Right lobe of liver (tissue), 6 donors: ENCODE measurements around the gene INS. TPM values are rescaled to one million over a fixed set of nuclear protein-coding genes. Genes with fewer than 3 reads are reported as not detected.

Experiments used
- ATAC-seq, 4 donors: fragments of 200-7000 bp; cut with Tn5 transposase; one replicate each; pipeline ENCODE4 v1.9.1; 2020; ENCODE audit warnings: mild to moderate bottlenecking in 4 of 4, moderate library complexity in 4 of 4
- DNase-seq, 3 donors: peaks; one replicate each; pipeline ENCODE4 v3.0.0-alpha.2; 2020
- H3K27ac ChIP-seq, 3 donors: fragments of 200-600 bp; one replicate each; pipeline ENCODE4 v1.8.0; 2022
- H3K27me3 ChIP-seq, 2 donors: fragments of 200-600 bp; one replicate each; pipeline ENCODE4 v1.8.0; 2022
- H3K36me3 ChIP-seq, 4 donors: fragments of 200-600 bp; sonication (generic) in 1 of 4; one replicate each; pipeline versions ENCODE4 v1.5.1 to v1.8.0; 2017 to 2022; ENCODE audit warnings: control low read depth in 1 of 4
- H3K4me1 ChIP-seq, 4 donors: fragments of 200-600 bp; sonication (generic) in 1 of 4; one replicate each; pipeline versions ENCODE4 v1.5.1 to v1.8.0; 2017 to 2022; ENCODE audit warnings: control low read depth in 1 of 4
- H3K4me3 ChIP-seq, 3 donors: fragments of 200-600 bp; one replicate each; pipeline ENCODE4 v1.8.0; 2022
- H3K9me3 ChIP-seq, 4 donors: fragments of 200-600 bp; sonication (generic) in 1 of 4; one replicate each; pipeline versions ENCODE4 v1.5.1 to v1.8.0; 2017 to 2022; ENCODE audit warnings: control low read depth in 1 of 4
- POLR2A ChIP-seq: fragments of 450-650 bp; IDR thresholded peaks from one replicate; pipeline ENCODE4 v1.6.1; 2017; ENCODE audit warnings: antibody characterized with exemption, mild to moderate bottlenecking
- WGBS: methylation state at CpG from one replicate; pipeline ENCODE4 v1.1.6; 2018; ENCODE audit warnings: low coverage, low lambda C conversion rate; ENCODE audit not compliant: insufficient coverage; ENCODE audit errors: missing lambda C conversion rate; 5-methylcytosine and 5-hydroxymethylcytosine counted together
- intact Hi-C, 2 donors: fragments of 100-400 bp; cut with DNase I; formaldehyde crosslinking; loops; one replicate each; pipeline versions ENCODE4 v1.11.2 to v1.14.1; 2022
- total RNA-seq, 6 experiments: library from RNA; depleted of rRNA in 2 of 6; stranded (reverse); fragments of >200 nt in 2 of 6; fragmentation: NEBNext Ultra II Directional in 3 of 6; extraction: Animal tissue kit (Norgen Biotek cat#: 25700) in 3 of 6; gene quantifications; one replicate each; pipeline versions ENCODE4 v1.1.0 to v1.2.4, GENCODE V29; 2016 to 2023
- TF ChIP-seq, protein P1 (sequence below), 4 donors: fragments of 200-600 bp in 3 of 4; fragments of 450-650 bp in 1 of 4; IDR thresholded peaks; one replicate each; pipeline versions ENCODE4 v1.5.1 to v1.8.0; 2016 to 2022; ENCODE audit warnings: antibody characterized with exemption in 4 of 4, mild to moderate bottlenecking in 2 of 4
- donor health status: DM: no; HTN: yes; CAD: no.
- donor health status: DM: no; HTN: no; CAD: no.
- donor health status: DM: no; HTN: no; CAD: no.
- donor health status: DM: no; HTN: yes; CAD: no.
- donor health status: DM: no; HTN: yes; CAD: no.

The INS gene
- total RNA-seq, 6 experiments from 2014 or later: not detected

DNA sequence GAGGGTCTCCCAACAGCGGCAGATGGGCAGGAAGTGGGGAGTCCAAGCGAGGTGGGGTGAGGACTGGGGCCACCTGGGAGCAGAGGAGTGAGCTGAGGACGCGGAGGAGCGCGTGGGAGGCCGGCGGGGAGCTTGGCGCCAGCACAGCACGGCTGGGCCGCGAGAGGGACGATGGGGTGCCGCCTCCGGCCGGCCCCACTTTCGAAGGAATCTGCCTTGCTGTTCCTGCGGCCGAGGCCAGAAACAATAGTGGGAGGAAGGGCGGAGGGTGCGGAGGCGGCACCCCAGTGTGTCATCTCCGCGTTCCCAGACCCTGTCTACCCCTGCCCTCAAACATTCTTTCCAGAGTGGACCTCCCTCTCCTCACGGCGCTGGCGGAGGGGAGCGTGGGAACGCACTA lies 5.5 kb downstream of the INS start:
- TF ChIP-seq, protein P1, sequence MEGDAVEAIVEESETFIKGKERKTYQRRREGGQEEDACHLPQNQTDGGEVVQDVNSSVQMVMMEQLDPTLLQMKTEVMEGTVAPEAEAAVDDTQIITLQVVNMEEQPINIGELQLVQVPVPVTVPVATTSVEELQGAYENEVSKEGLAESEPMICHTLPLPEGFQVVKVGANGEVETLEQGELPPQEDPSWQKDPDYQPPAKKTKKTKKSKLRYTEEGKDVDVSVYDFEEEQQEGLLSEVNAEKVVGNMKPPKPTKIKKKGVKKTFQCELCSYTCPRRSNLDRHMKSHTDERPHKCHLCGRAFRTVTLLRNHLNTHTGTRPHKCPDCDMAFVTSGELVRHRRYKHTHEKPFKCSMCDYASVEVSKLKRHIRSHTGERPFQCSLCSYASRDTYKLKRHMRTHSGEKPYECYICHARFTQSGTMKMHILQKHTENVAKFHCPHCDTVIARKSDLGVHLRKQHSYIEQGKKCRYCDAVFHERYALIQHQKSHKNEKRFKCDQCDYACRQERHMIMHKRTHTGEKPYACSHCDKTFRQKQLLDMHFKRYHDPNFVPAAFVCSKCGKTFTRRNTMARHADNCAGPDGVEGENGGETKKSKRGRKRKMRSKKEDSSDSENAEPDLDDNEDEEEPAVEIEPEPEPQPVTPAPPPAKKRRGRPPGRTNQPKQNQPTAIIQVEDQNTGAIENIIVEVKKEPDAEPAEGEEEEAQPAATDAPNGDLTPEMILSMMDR (IDR thresholded peaks at IDR 0.05): no peak
- TF ChIP-seq POLR2A: no peak
- Histone ChIP-seq H3K4me3 (peak overlapping the region; percentile 44 to 94 (median 74)), H3K4me1 (peaks cover 0 to 63% (median 25%) of the 10 kb centered on the region in 4 donors), H3K27me3 (no peaks in the 10 kb centered on the region), H3K36me3 (no peaks in the 10 kb centered on the region), H3K9me3 (no peaks in the 10 kb centered on the region), H3K27ac (peak overlapping the region in 2 of 3 donors; percentile 79 to 90)
- 15% methylated on average over 9 of the region's 29 CpGs for WGBS
- DNase-seq: no peak
- intact Hi-C loops: loop anchor here in 1 of 2 donors (10.0 kb wide), 1 partner anchor 321 kb away; the partner anchor contains the start of genes SYT8 and TNNI2
- ATAC-seq: no peak

DNA sequence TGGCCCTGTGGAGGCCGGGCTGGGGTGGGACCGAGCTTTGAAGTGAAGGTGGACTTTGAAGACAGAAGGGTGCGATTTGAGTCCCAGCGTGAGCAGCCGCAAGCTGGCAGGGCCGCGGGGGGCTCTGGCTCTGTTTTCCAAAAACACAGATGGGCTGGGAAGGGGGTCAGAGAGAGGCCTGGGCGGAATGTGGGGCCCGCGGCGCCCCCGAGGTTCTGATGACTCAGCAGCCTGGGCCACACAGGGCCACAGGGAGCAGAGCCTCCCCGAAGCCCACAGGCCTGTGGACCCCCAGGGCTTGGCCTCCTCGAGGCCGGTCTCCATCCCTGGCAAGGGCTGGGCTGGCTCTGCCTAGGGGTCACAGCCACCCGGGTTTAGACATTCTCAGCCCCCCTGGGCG lies 6.1 kb downstream of the INS start:
- ATAC-seq: no peak
- H3K4me3 ChIP-seq: peak overlapping the region in 2 of 3 donors; percentile 74 to 94
- peak overlapping the region in 2 of 3 donors; percentile 79 to 90 for H3K27ac ChIP-seq
- 90% methylated on average over 2 of the region's 17 CpGs for WGBS
- no peaks in the 10 kb centered on the region for H3K36me3 ChIP-seq
- H3K9me3 ChIP-seq: no peaks in the 10 kb centered on the region
- DNase-seq: no peak
- H3K4me1 ChIP-seq: peaks cover 0 to 69% (median 24%) of the 10 kb centered on the region in 4 donors
- TF ChIP-seq, protein P1 (IDR thresholded peaks at IDR 0.05): no peak
- TF ChIP-seq POLR2A: no peak
- no peaks in the 10 kb centered on the region for H3K27me3 ChIP-seq
- intact Hi-C loops: loop anchor here in 1 of 2 donors (10.0 kb wide), 1 partner anchor 320 kb away; the partner anchor contains the start of genes SYT8 and TNNI2

DNA sequence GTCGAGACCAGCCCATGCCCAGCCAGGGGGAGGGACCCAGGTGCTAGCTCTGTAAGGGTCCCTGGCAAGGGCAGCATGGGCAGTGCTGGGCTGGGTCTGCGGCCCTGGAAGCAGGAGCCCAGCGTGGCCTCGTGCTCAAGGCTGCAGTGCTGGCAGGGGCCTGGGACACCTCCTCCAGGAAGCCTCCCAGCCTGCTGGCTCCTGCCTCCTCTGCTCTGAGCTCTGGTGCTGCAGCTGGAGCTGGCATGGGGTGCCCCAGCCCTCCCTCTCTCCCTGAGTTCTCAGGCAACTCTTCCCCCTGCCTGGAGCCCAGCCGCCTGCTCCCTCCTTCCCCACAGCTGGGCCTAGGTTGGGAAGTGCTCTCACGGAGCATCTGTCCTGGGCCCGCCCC lies 6.8 kb downstream of the INS start:
- Histone ChIP-seq H3K27me3 (no peaks in the 10 kb centered on the region), H3K4me1 (peaks cover 0 to 64% (median 21%) of the 10 kb centered on the region in 4 donors), H3K36me3 (no peaks in the 10 kb centered on the region), H3K27ac (no peak overlapping the region), H3K4me3 (no peak overlapping the region), H3K9me3 (no peaks in the 10 kb centered on the region)
- ATAC-seq (no peak), DNase-seq (no peak)
- TF ChIP-seq POLR2A: no peak
- TF ChIP-seq, protein P1 (IDR thresholded peaks at IDR 0.05): no peak
- intact Hi-C loops: loop anchor here in 1 of 2 donors (10.0 kb wide), 1 partner anchor 319 kb away; the partner anchor contains the start of genes SYT8 and TNNI2
- WGBS: no CpG with 5 or more reads among the region's 7 CpGs

DNA sequence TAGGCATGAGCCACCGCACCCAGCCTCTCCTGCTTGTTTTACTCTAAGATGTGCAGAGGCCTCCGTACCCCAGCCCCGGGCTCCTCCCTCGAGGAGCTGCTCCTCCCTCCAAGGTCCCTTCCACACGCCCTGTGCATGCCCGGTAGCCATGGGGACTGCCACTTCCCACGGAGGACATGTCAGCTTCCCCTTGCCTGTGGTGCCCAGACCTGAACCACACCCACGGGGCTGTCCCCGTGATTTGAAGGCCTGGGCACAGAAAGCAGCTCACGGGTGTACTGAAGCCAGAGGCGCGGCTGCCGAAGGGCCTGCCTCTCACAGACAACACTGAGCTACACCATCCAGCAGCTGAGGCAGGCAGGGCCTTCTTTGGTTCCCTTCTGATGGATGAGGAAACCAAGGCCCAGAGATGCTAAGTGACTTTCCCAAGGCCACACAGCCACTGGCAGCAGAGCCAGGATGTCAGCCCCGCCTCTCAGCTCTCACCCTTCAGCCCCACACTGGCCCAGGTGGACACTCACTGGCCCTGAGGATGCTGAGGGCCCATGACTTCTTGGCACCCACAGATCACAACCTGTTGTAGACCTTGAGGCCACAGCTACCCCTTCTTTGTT lies 7.3 kb downstream of the INS start:
- no peak overlapping the region for H3K4me3 ChIP-seq
- no peak for ATAC-seq
- WGBS: 36% methylated on average over 6 of the region's 14 CpGs
- no peaks in the 10 kb centered on the region for H3K9me3 ChIP-seq
- no peaks in the 10 kb centered on the region for H3K27me3 ChIP-seq
- peaks cover 0 to 3% (median under 1%) of the 10 kb centered on the region in 4 donors for H3K36me3 ChIP-seq
- TF ChIP-seq, protein P1 (IDR thresholded peaks at IDR 0.05): no peak
- no peak for TF ChIP-seq POLR2A
- peaks cover 0 to 63% (median 21%) of the 10 kb centered on the region in 4 donors for H3K4me1 ChIP-seq
- no peak overlapping the region for H3K27ac ChIP-seq
- intact Hi-C loops: loop anchor here in 1 of 2 donors (10.0 kb wide), 1 partner anchor 319 kb away; the partner anchor contains the start of genes SYT8 and TNNI2
- no peak for DNase-seq
